Neural progenitor cell (in vitro differentiated cells): ENCODE results near the gene ITGBL1. TPM values are rescaled to one million over a fixed set of nuclear protein-coding genes. Genes with fewer than 3 reads are reported as not detected.

ENCODE experiments used
- DNase-seq: peaks from one replicate; pipeline ENCODE4 v3.0.0-alpha.2; 2016; ENCODE audit warnings: low spot score
- H2AFZ ChIP-seq: fragments of 200-600 bp; sonication (generic); replicated peaks from 2 replicates; pipeline ENCODE4 v1.6.1; 2016; ENCODE audit warnings: antibody characterized with exemption
- H3F3A ChIP-seq: fragments of 200-600 bp; sonication (generic); 2 replicates; pipeline ENCODE4 v1.6.1; 2016; ENCODE audit warnings: antibody characterized with exemption, low read depth
- H3K27ac ChIP-seq: fragments of 200-600 bp; sonication (generic); 2 replicates; pipeline ENCODE4 v1.5.1; 2016; ENCODE audit warnings: mild to moderate bottlenecking
- H3K27me3 ChIP-seq: fragments of 200-600 bp; sonication (generic); 2 replicates; pipeline ENCODE4 v1.6.1; 2016; ENCODE audit warnings: mild to moderate bottlenecking, moderate library complexity
- H3K36me3 ChIP-seq: fragments of 200-600 bp; sonication (generic); 2 replicates; pipeline ENCODE4 v1.5.1; 2016
- H3K4me1 ChIP-seq: fragments of 200-600 bp; sonication (generic); 2 replicates; pipeline ENCODE4 v1.6.1; 2016; ENCODE audit warnings: mixed run types
- H3K4me2 ChIP-seq: fragments of 200-600 bp; sonication (generic); 2 replicates; pipeline ENCODE4 v1.6.1; 2016
- H3K4me3 ChIP-seq: fragments of 200-600 bp; sonication (generic); 2 replicates; pipeline ENCODE4 v1.5.1; 2016
- H3K79me2 ChIP-seq: fragments of 200-600 bp; sonication (generic); 2 replicates; pipeline ENCODE4 v1.6.1; 2016; ENCODE audit warnings: low read depth
- H3K9ac ChIP-seq: fragments of 200-600 bp; sonication (generic); 2 replicates; pipeline ENCODE4 v1.6.1; 2016
- H3K9me3 ChIP-seq: fragments of 200-600 bp; sonication (generic); 2 replicates; pipeline ENCODE4 v1.5.1; 2016; ENCODE audit warnings: low read depth
- H4K20me1 ChIP-seq: fragments of 200-600 bp; sonication (generic); 2 replicates; pipeline ENCODE4 v1.6.1; 2016; ENCODE audit warnings: low read depth
- H3K27ac Mint-ChIP-seq: 3 replicates; pipeline ENCODE4 v1.8.0; 2021; ENCODE audit warnings: mixed read lengths
- H3K27me3 Mint-ChIP-seq: 2 replicates; pipeline ENCODE4 v1.8.0; 2022; ENCODE audit warnings: low read depth, mild to moderate bottlenecking, inconsistent platforms, moderate library complexity, mixed read lengths; ENCODE audit not compliant: insufficient read depth
- H3K36me3 Mint-ChIP-seq: 3 replicates; pipeline ENCODE4 v1.8.0; 2021; ENCODE audit warnings: mixed read lengths
- H3K4me1 Mint-ChIP-seq: 3 replicates; pipeline ENCODE4 v1.8.0; 2021; ENCODE audit warnings: mixed read lengths
- H3K4me3 Mint-ChIP-seq: 3 replicates; pipeline ENCODE4 v1.8.0; 2021; ENCODE audit warnings: mild to moderate bottlenecking, moderate library complexity, mixed read lengths
- H3K9me3 Mint-ChIP-seq: 3 replicates; pipeline ENCODE4 v1.8.0; 2020; ENCODE audit warnings: mixed read lengths
- CTCF ChIP-seq: fragments of 200-600 bp; sonication (generic); IDR thresholded peaks from 2 replicates; pipeline ENCODE4 v1.5.1; 2017; ENCODE audit warnings: antibody characterized with exemption, mild to moderate bottlenecking
- EZH2 ChIP-seq: fragments of 200-600 bp; sonication (generic); IDR thresholded peaks from 2 replicates; pipeline ENCODE4 v1.6.1; 2017; ENCODE audit warnings: antibody characterized with exemption, mild to moderate bottlenecking, moderate library complexity
- EZH2phosphoT487 ChIP-seq: fragments of 200-600 bp; sonication (generic); IDR thresholded peaks from 2 replicates; pipeline ENCODE4 v1.6.1; 2017; ENCODE audit warnings: antibody characterized with exemption
- total RNA-seq: library from RNA; depleted of rRNA; stranded (reverse); fragments of >200 nt; gene quantifications from 2 replicates; pipeline ENCODE4 v1.2.3, GENCODE V29; 2015; ENCODE audit warnings: low replicate concordance

Gene ITGBL1
- total RNA-seq, 1 donor from 2014 or later = not detected

- Mint-ChIP-seq H3K36me3 (no peaks in the 10 kb centered on the region), H3K27ac (peak overlapping the region; percentile 57), H3K4me3 (no peak overlapping the region), H3K9me3 (peaks cover 4% of the 10 kb centered on the region), H3K4me1 (peaks cover 2% of the 10 kb centered on the region), H3K27me3 (peaks cover 2% of the 10 kb centered on the region)
- H3K36me3 ChIP-seq = no peaks in the 10 kb centered on the region
- H3K4me1 ChIP-seq = no peaks in the 10 kb centered on the region
- no peak overlapping the region for H3K4me3 ChIP-seq
- no peak for DNase-seq
- no peak overlapping the region for H3K4me2 ChIP-seq
- H3K27me3 ChIP-seq = no peaks in the 10 kb centered on the region
- TF ChIP-seq EZH2 (no peak), EZH2phosphoT487 (no peak), CTCF (no peak)
- H3K9ac ChIP-seq = no peak overlapping the region
- H3K79me2 ChIP-seq = no peaks in the 10 kb centered on the region
- H4K20me1 ChIP-seq = no peaks in the 10 kb centered on the region
- H3F3A ChIP-seq = no peaks in the 10 kb centered on the region
- no peak overlapping the region for H2AFZ ChIP-seq
- no peaks in the 10 kb centered on the region for H3K9me3 ChIP-seq
- H3K27ac ChIP-seq = no peak overlapping the region
Observed at GRCh38 chr13:101424381-101425155, 27.9 kb upstream of the ITGBL1 start.

- no peaks in the 10 kb centered on the region for H3K9me3 ChIP-seq
- H2AFZ ChIP-seq = no peak overlapping the region
- Mint-ChIP-seq H3K9me3 (peaks cover 3% of the 10 kb centered on the region), H3K4me3 (no peak overlapping the region), H3K36me3 (no peaks in the 10 kb centered on the region), H3K27ac (no peak overlapping the region), H3K27me3 (peaks cover 2% of the 10 kb centered on the region), H3K4me1 (peaks cover 2% of the 10 kb centered on the region)
- H3K79me2 ChIP-seq = no peaks in the 10 kb centered on the region
- H3K9ac ChIP-seq = no peak overlapping the region
- TF ChIP-seq EZH2 (no peak), CTCF (no peak)
- H3K36me3 ChIP-seq = no peaks in the 10 kb centered on the region
- H3K27me3 ChIP-seq = no peaks in the 10 kb centered on the region
- DNase-seq = no peak
- no peaks in the 10 kb centered on the region for H3F3A ChIP-seq
- no peak overlapping the region for H3K4me2 ChIP-seq
- H3K4me3 ChIP-seq = no peak overlapping the region
- no peak overlapping the region for H3K27ac ChIP-seq
- H4K20me1 ChIP-seq = no peaks in the 10 kb centered on the region
- no peaks in the 10 kb centered on the region for H3K4me1 ChIP-seq
Observed at GRCh38 chr13:101425156-101425471, 27.4 kb upstream of the ITGBL1 start.

GRCh38 chr13:101425623-101426022 lies 26.9 kb upstream of the ITGBL1 start:
- TF ChIP-seq EZH2phosphoT487 = no peak
- no peak for TF ChIP-seq CTCF
- TF ChIP-seq EZH2 = no peak
- Mint-ChIP-seq H3K4me1 (peaks cover 2% of the 10 kb centered on the region), H3K4me3 (no peak overlapping the region), H3K9me3 (peaks cover 2% of the 10 kb centered on the region), H3K36me3 (no peaks in the 10 kb centered on the region), H3K27ac (no peak overlapping the region), H3K27me3 (peaks cover 2% of the 10 kb centered on the region)
- Histone ChIP-seq H3K27ac (no peak overlapping the region), H3K9ac (no peak overlapping the region), H3K4me1 (no peaks in the 10 kb centered on the region), H3F3A (no peaks in the 10 kb centered on the region), H3K79me2 (no peaks in the 10 kb centered on the region), H3K4me3 (no peak overlapping the region), H3K4me2 (no peak overlapping the region), H3K27me3 (no peaks in the 10 kb centered on the region), H4K20me1 (no peaks in the 10 kb centered on the region), H2AFZ (no peak overlapping the region), H3K9me3 (no peaks in the 10 kb centered on the region), H3K36me3 (no peaks in the 10 kb centered on the region)
- DNase-seq = no peak
